A549 (cell line): Measurements from ENCODE around the gene CHFR. TPM values are rescaled to one million over a fixed set of nuclear protein-coding genes. Genes with fewer than 3 reads are reported as not detected.

Experiments used
- ATAC-seq, 2 experiments: fragments of 200-7000 bp in 1 of 2; fragments of >200 bp in 1 of 2; cut with Nextera tagmentation in 1 of 2; cut with Tn5 transposase in 1 of 2; 3 replicates each; pipeline versions ENCODE4 v1.8.0 to v1.9.1; 2018 to 2020; ENCODE audit warnings: mild to moderate bottlenecking in 1 of 2, moderate library complexity in 1 of 2
- CTCF ChIA-PET: fragments of 300-600 bp; sonication (Branson Sonifier 250); formaldehyde crosslinking; extraction: SDS; loops from one replicate; lab custom pipeline; 2021; ENCODE audit warnings: antibody characterized with exemption, inconsistent platforms; lab: Yijun Ruan, JAX
- POLR2A ChIA-PET: fragments of 350-600 bp; formaldehyde crosslinking; extraction: SDS; loops from one replicate; lab custom pipeline; 2021; ENCODE audit warnings: antibody characterized with exemption, inconsistent platforms; lab: Yijun Ruan, JAX
- DNase-seq, 2 experiments: peaks; one replicate each; pipeline versions ENCODE4 v3.0.0 to v3.0.0-alpha.2; 2011 to 2016; ENCODE audit warnings: low read depth in 1 of 2, low spot score in 1 of 2
- FAIRE-seq: peaks from 2 replicates; lab custom pipeline; 2011; peaks lifted over from hg19 to GRCh38; lab: Jason Lieb, UNC
- H3K27ac ChIP-seq, 2 experiments: fragments of >200 bp; sonication (Bioruptor Twin); formaldehyde crosslinking; 3 replicates each; pipeline ENCODE4 v1.5.1; 2016 to 2017
- H3K4me1 ChIP-seq: fragments of >200 bp; sonication (Bioruptor Twin); formaldehyde crosslinking; 3 replicates; pipeline ENCODE4 v1.6.1; 2016
- H3K4me2 ChIP-seq: fragments of >200 bp; sonication (Bioruptor Twin); formaldehyde crosslinking; 3 replicates; pipeline ENCODE4 v1.6.1; 2016
- H3K4me3 ChIP-seq: fragments of >200 bp; sonication (Bioruptor Twin); formaldehyde crosslinking; 3 replicates; pipeline ENCODE4 v1.5.1; 2016
- H3K9me3 ChIP-seq: fragments of >200 bp; sonication (Bioruptor Twin); formaldehyde crosslinking; 3 replicates; pipeline ENCODE4 v1.6.1; 2016
- CBX2 ChIP-seq: fragments of 200-600 bp; sonication (generic); IDR thresholded peaks from 2 replicates; pipeline ENCODE4 v1.6.1; 2016; ENCODE audit warnings: low read depth, mild to moderate bottlenecking, borderline replicate concordance
- CHD4 ChIP-seq: fragments of 200-600 bp; sonication (generic); IDR thresholded peaks from 2 replicates; pipeline ENCODE4 v1.6.1; 2016; ENCODE audit warnings: antibody characterized with exemption, mild to moderate bottlenecking, borderline replicate concordance
- ESRRA ChIP-seq: fragments of 150-350 bp; IDR thresholded peaks from 2 replicates; pipeline ENCODE4 v1.6.1; 2014; ENCODE audit warnings: mild to moderate bottlenecking, low read length, borderline replicate concordance
- GATA3 ChIP-seq: IDR thresholded peaks from 2 replicates; pipeline ENCODE4 v1.6.1; 2012; ENCODE audit warnings: borderline replicate concordance
- HDAC2 ChIP-seq: fragments of 200-600 bp; sonication (generic); IDR thresholded peaks from 2 replicates; pipeline ENCODE4 v1.6.1; 2016
- KDM1A ChIP-seq: fragments of 200-600 bp; sonication (generic); IDR thresholded peaks from 2 replicates; pipeline ENCODE4 v1.6.1; 2016; ENCODE audit warnings: low read depth, mild to moderate bottlenecking
- KDM5A ChIP-seq: fragments of 200-600 bp; sonication (generic); IDR thresholded peaks from 2 replicates; pipeline ENCODE4 v1.6.1; 2016; ENCODE audit warnings: antibody characterized with exemption, mild to moderate bottlenecking
- MAFK ChIP-seq: fragments of 450-650 bp; IDR thresholded peaks from 2 replicates; pipeline ENCODE4 v1.6.1; 2014; ENCODE audit not compliant: partially characterized antibody
- MAZ ChIP-seq: fragments of 150-350 bp; IDR thresholded peaks from 2 replicates; pipeline ENCODE4 v1.6.1; 2014; ENCODE audit warnings: antibody characterized with exemption, low read depth, low read length, borderline replicate concordance
- NFE2L2 ChIP-seq: fragments of 150-350 bp; conservative IDR thresholded peaks from 2 replicates; pipeline ENCODE4 v1.6.1; 2014; ENCODE audit warnings: low read length
- NPAS2 ChIP-seq: fragments of 250-450 bp; sonication (Bioruptor Pico); IDR thresholded peaks from 2 replicates; pipeline ENCODE4 v1.8.0; 2022; ENCODE audit warnings: mild to moderate bottlenecking, moderate library complexity, borderline replicate concordance
- NR3C1 ChIP-seq: fragments of >200 bp; sonication (Bioruptor Twin); formaldehyde crosslinking; IDR thresholded peaks from 3 replicates; pipeline ENCODE4 v1.6.1; 2017
- POLR2A ChIP-seq: IDR thresholded peaks from 2 replicates; pipeline ENCODE4 v1.6.1; 2012; ENCODE audit warnings: mild to moderate bottlenecking, low read length
- RARB ChIP-seq: fragments of 250-450 bp; sonication (Bioruptor Pico); IDR thresholded peaks from 2 replicates; pipeline ENCODE4 v1.8.0; 2021; ENCODE audit warnings: mild to moderate bottlenecking, moderate library complexity
- RCOR1 ChIP-seq: fragments of 150-350 bp; IDR thresholded peaks from 2 replicates; pipeline ENCODE4 v1.6.1; 2014; ENCODE audit warnings: antibody characterized with exemption, low read length, low read depth
- RFX5 ChIP-seq: fragments of 450-650 bp; IDR thresholded peaks from 2 replicates; pipeline ENCODE4 v1.7.1; 2014; ENCODE audit warnings: antibody characterized with exemption, mild to moderate bottlenecking, moderate library complexity
- RNF2 ChIP-seq: fragments of 200-600 bp; sonication (generic); IDR thresholded peaks from 2 replicates; pipeline ENCODE4 v1.6.1; 2016; ENCODE audit warnings: low read depth, mild to moderate bottlenecking, antibody characterized with exemption, moderate library complexity, borderline replicate concordance
- SREBF2 ChIP-seq: fragments of 450-650 bp; IDR thresholded peaks from 2 replicates; pipeline ENCODE4 v1.6.1; 2014; ENCODE audit warnings: mild to moderate bottlenecking, moderate library complexity
- TFCP2L1 ChIP-seq: fragments of 250-450 bp; sonication (Bioruptor Pico); IDR thresholded peaks from 2 replicates; pipeline ENCODE4 v1.5.0; 2021; ENCODE audit warnings: mild to moderate bottlenecking
- ZC3H11A ChIP-seq: fragments of 450-650 bp; IDR thresholded peaks from 2 replicates; pipeline ENCODE4 v1.6.1; 2014; ENCODE audit warnings: antibody characterized with exemption, mild to moderate bottlenecking
- ZFP36 ChIP-seq: fragments of 450-650 bp; IDR thresholded peaks from 2 replicates; pipeline ENCODE4 v1.6.1; 2014; ENCODE audit warnings: borderline replicate concordance; ENCODE audit not compliant: partially characterized antibody
- WGBS: methylation state at CpG from one replicate; pipeline ENCODE4 v1.1.6; 2017; ENCODE audit errors: missing lambda C conversion rate; 5-methylcytosine and 5-hydroxymethylcytosine counted together
- polyA plus RNA-seq, 4 experiments: library from polyadenylated mRNA; depleted of rRNA in 3 of 4; stranded (reverse); fragments of >200 nt; fragmentation: RNase III in 1 of 4; extraction: RNeasy Plus Mini Kit Qiagen cat#74134 plus additional on column Dnase treatment in 1 of 4; gene quantifications; 2 replicates in 3 of 4; 3 replicates in 1 of 4; pipeline ENCODE4 v1.2.3, GENCODE V29; 2011 to 2017
- TF ChIP-seq, protein P1 (sequence below): fragments of >200 bp; sonication (Bioruptor Twin); formaldehyde crosslinking; IDR thresholded peaks from 2 replicates; pipeline ENCODE4 v1.6.1; 2016
- TF ChIP-seq, protein P2 (sequence below): fragments of >200 bp; sonication (Bioruptor Twin); formaldehyde crosslinking; IDR thresholded peaks from 3 replicates; pipeline ENCODE4 v1.6.1; 2016
- TF ChIP-seq, protein P3 (sequence below): IDR thresholded peaks from 2 replicates; pipeline ENCODE4 v1.6.1; 2012
- TF ChIP-seq, protein P4 (sequence below): fragments of 450-650 bp; IDR thresholded peaks from 2 replicates; pipeline ENCODE4 v1.6.1; 2014; ENCODE audit warnings: antibody characterized with exemption
- TF ChIP-seq, protein P5 (sequence below): fragments of >200 bp; sonication (Bioruptor Twin); formaldehyde crosslinking; IDR thresholded peaks from 3 replicates; pipeline ENCODE4 v1.5.1; 2016

The CHFR gene
- polyA plus RNA-seq, 2 of the 4 experiments (the other 2 are of a cell fraction), result 20.9 to 38.8 TPM

DNA sequence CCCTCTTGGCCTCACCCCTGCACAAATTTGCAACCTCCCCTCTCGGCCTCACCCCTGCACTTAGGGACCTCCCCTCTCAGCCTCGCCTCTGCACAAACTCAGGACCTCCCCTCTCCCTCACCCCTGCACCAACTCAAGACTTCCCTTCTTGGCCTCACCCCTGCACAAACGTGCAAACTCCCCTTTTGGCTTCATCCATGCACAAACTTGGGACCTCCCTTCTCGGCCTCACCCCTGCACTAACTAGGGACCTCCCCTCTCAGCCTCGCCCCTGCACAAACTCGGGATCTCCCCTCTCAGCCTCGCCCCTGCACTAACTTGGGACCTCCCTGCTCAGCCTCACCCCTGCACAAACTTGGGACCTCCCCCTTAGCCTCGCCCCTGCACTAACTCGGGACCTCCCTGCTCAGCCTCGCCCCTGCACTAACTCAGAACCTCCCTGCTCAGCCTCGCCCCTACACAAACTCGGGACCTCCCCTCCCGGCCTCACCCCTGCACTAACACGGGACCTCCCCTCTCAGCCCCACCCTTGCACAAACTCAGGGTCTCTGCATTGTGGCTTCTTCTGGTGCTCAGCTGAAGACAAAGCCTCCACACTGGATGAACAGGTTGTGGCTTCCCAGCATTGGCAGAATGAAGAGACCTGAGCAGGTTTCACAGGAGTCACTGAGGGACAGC, 47.7 kb downstream of the CHFR start:
- no peak for FAIRE-seq
- no peak for ATAC-seq
- CTCF ChIA-PET, result no interaction called here
- Histone ChIP-seq H3K4me2 (no peak overlapping the region), H3K27ac (no peak overlapping the region), H3K4me3 (no peak overlapping the region), H3K9me3 (no peaks in the 10 kb centered on the region), H3K4me1 (no peaks in the 10 kb centered on the region)
- POLR2A ChIA-PET, result interaction anchor here (0.6 to 0.7 kb wide), 2 partner anchors 9 to 11 kb away, joined by 3 to 7 read pairs; partner anchors contain the start of gene GOLGA3
- DNase-seq, result no peak
- WGBS, result 87% methylated on average over 14 of the region's 14 CpGs
- TF ChIP-seq NR3C1 (no peak), MAFK (no peak), KDM5A (no peak), NFE2L2 (no peak), CHD4 (no peak), POLR2A (no peak), ESRRA (no peak), HDAC2 (no peak), ZFP36 (no peak)
- TF ChIP-seq, protein P1, sequence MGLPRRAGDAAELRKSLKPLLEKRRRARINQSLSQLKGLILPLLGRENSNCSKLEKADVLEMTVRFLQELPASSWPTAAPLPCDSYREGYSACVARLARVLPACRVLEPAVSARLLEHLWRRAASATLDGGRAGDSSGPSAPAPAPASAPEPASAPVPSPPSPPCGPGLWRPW, result no peak
- TF ChIP-seq, protein P2, sequence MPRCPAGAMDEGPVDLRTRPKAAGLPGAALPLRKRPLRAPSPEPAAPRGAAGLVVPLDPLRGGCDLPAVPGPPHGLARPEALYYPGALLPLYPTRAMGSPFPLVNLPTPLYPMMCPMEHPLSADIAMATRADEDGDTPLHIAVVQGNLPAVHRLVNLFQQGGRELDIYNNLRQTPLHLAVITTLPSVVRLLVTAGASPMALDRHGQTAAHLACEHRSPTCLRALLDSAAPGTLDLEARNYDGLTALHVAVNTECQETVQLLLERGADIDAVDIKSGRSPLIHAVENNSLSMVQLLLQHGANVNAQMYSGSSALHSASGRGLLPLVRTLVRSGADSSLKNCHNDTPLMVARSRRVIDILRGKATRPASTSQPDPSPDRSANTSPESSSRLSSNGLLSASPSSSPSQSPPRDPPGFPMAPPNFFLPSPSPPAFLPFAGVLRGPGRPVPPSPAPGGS, result no peak

DNA sequence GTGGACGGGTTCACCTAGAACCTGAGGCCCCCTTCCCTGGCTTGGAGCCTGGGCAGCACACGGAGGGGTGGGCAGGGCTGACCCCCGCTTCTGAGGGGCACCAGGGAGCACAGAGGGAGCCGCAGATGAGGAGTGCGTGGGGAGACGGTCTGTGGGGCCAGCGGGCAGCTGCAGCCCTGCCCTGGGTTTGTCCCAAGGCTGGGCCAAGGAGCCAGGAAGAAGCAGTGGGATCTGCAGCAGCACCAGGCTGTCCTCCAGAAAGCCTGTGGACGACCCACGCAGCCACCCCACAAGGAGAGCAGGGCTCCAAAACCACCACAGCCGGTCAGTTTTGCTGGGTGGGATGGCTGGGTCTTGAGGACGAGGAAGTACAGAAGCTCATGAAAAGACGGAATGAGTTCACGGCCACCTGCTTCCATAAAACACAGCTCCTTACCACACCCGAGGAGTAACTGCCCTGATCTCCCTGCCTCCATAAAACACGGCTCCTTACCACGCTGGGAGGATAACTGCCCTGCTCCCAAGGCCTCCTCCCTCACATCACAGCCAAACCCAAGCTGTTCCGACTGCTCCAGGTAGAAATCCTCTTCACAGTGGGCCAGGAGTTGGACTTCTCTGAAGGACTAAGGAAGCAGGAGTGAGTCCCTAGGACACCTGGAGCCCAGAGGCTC, 48.9 kb downstream of the CHFR start:
- ChIA-PET CTCF (no interaction called here), POLR2A (interaction anchor here (0.6 to 1.1 kb wide), 3 partner anchors 8 to 10 kb away, joined by 3 to 7 read pairs (median 3); partner anchors contain the start of gene GOLGA3)
- H3K9me3 ChIP-seq, result no peaks in the 10 kb centered on the region
- 97% methylated on average over 12 of the region's 17 CpGs for WGBS
- H3K4me2 ChIP-seq, result no peak overlapping the region
- no peak overlapping the region for H3K4me3 ChIP-seq
- no peaks in the 10 kb centered on the region for H3K4me1 ChIP-seq
- TF ChIP-seq GATA3, result no peak
- no peak for TF ChIP-seq CBX2
- TF ChIP-seq SREBF2, result no peak
- TF ChIP-seq RARB, result no peak
- no peak overlapping the region for H3K27ac ChIP-seq
- ATAC-seq (peak; percentile 20 to 43; a peak in 5 of 6 replicates), DNase-seq (no peak), FAIRE-seq (no peak)

DNA sequence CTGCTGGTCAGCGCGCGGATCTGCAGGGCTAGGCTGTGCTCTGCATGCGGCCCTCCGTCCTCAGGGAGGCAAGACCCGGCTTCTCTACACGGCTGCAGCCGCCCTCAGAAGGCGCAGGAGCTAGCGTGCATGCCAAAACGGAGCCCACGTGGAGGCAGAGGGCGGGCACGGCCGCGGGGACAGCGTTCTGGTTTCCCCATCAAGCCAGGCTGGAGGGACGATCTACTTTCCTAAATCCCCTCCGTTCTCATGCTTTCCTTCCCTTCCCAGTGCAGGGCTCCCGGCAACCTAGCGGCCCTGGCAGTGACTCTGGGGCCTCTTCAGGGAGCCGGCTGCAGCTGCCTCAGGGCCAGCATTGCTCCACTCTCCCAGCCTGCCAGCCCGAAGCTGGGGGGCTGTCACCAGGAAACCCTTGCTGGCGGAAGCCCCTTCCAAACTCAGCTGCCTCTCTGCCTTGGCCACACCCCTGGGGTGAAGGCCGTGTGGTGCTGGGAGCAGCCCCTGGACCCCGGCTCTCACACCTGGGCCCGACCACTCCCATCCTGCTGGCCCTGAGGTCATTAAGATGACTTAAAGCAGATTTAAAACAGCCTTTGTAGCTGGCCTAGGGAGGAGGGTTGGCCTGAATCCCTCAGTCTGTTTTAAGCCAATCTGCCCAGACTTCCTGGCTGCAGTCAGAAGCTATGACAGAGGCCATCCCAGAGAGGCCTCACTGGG, 49.6 kb downstream of the CHFR start:
- ChIA-PET CTCF (no interaction called here), POLR2A (interaction anchor here (0.5 to 1.1 kb wide), 2 partner anchors 9 to 78 kb away, joined by 3 read pairs; no protein-coding TSS in a partner anchor)
- no peaks in the 10 kb centered on the region for H3K9me3 ChIP-seq
- no peak overlapping the region for H3K27ac ChIP-seq
- WGBS, result 98% methylated on average over 24 of the region's 27 CpGs
- FAIRE-seq (no peak), ATAC-seq (peak; percentile 19 to 46; a peak in 4 of 6 replicates), DNase-seq (no peak)
- no peaks in the 10 kb centered on the region for H3K4me1 ChIP-seq
- H3K4me2 ChIP-seq, result no peak overlapping the region
- H3K4me3 ChIP-seq, result no peak overlapping the region
- TF ChIP-seq TFCP2L1 (CRISPR knock-in tag), result no peak
- no peak for TF ChIP-seq KDM1A
- no peak for TF ChIP-seq NPAS2
- TF ChIP-seq RFX5, result no peak
- TF ChIP-seq, protein P2, result no peak
- no peak for TF ChIP-seq CHD4
- no peak for TF ChIP-seq RARB
- no peak for TF ChIP-seq RNF2
- TF ChIP-seq, protein P3, sequence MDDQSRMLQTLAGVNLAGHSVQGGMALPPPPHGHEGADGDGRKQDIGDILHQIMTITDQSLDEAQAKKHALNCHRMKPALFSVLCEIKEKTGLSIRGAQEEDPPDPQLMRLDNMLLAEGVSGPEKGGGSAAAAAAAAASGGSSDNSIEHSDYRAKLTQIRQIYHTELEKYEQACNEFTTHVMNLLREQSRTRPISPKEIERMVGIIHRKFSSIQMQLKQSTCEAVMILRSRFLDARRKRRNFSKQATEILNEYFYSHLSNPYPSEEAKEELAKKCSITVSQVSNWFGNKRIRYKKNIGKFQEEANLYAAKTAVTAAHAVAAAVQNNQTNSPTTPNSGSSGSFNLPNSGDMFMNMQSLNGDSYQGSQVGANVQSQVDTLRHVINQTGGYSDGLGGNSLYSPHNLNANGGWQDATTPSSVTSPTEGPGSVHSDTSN, result no peak
- no peak for TF ChIP-seq NR3C1
- no peak for TF ChIP-seq ZC3H11A
- TF ChIP-seq, protein P4, sequence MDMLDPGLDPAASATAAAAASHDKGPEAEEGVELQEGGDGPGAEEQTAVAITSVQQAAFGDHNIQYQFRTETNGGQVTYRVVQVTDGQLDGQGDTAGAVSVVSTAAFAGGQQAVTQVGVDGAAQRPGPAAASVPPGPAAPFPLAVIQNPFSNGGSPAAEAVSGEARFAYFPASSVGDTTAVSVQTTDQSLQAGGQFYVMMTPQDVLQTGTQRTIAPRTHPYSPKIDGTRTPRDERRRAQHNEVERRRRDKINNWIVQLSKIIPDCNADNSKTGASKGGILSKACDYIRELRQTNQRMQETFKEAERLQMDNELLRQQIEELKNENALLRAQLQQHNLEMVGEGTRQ, result no peak
- TF ChIP-seq, protein P5, sequence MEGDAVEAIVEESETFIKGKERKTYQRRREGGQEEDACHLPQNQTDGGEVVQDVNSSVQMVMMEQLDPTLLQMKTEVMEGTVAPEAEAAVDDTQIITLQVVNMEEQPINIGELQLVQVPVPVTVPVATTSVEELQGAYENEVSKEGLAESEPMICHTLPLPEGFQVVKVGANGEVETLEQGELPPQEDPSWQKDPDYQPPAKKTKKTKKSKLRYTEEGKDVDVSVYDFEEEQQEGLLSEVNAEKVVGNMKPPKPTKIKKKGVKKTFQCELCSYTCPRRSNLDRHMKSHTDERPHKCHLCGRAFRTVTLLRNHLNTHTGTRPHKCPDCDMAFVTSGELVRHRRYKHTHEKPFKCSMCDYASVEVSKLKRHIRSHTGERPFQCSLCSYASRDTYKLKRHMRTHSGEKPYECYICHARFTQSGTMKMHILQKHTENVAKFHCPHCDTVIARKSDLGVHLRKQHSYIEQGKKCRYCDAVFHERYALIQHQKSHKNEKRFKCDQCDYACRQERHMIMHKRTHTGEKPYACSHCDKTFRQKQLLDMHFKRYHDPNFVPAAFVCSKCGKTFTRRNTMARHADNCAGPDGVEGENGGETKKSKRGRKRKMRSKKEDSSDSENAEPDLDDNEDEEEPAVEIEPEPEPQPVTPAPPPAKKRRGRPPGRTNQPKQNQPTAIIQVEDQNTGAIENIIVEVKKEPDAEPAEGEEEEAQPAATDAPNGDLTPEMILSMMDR, result no peak
- no peak for TF ChIP-seq MAZ
- TF ChIP-seq RCOR1, result no peak
